ENCODE data around the gene EIF5A. TPM values are rescaled to one million over a fixed set of nuclear protein-coding genes. Genes with fewer than 3 reads are reported as not detected.

The EIF5A gene
- total and polyA plus RNA-seq, 2 of the 8 experiments (the other 6 are each of a cell fraction or from before 2014, with no cell fraction given), result 717 to 1,172 TPM

DNA sequence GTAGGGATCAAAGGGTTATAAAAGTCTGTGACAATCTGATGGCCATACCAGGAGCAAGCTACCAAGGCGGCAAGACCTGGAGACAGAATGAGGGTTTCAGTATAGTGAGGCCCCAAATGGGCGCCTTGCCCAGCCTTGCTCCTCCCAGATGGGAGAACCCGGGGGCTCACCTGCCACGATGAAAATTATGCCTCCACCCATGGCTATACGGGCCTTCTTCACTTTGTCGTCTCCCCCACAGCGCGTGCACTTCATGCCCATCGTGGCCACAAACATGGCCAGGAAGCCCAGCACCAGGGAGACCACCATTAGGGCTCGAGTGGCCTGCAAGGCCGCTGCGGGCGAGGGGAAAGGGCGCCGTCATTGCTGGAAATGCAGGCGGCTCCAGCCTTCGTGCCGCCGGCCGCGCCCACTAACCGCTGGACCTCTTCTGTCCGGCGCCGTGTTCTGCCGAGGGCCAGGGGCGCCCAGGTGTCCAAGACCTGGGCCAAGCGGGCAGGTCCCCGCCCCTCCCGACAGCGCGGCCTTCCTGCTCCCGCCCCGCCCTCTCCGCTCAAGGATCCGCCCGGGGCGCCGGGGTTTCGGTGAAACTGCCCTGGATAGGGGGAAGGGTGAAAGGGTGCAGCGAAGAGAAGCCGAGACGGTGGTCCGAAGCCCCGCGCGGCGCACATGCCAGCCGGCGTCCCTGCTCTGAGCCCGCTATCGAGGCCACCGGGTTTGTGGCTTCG, 46.6 kb upstream of the EIF5A start (continued):
- TF ChIP-seq NANOG (IDR thresholded peaks at IDR 0.05; ENCODE audit: insufficient read depth, low read depth, low read length, poor library complexity, severe bottlenecking), result no peak
- no peak for TF ChIP-seq ZNF274 (IDR thresholded peaks at IDR 0.05; ENCODE audit: borderline replicate concordance, extremely low read depth, low read length)
- TF ChIP-seq POLR2AphosphoS5 (IDR thresholded peaks at IDR 0.05; ENCODE audit: low read depth, low read length), result peak; percentile 81; the same call in 1 of the 2 replicates
- TF ChIP-seq POLR2A (IDR thresholded peaks at IDR 0.05; ENCODE audit: control extremely low read depth in 1 of 2, low read depth in 2 of 2, low read length in 2 of 2), result peak in 1 of 2 experiments; percentile 72; a peak in 2 of 3 replicates
- no peak; the same call in 1 of the 2 replicates for TF ChIP-seq YY1 (IDR thresholded peaks at IDR 0.05; ENCODE audit: low read depth, low read length)
- no peak for TF ChIP-seq KDM4A (IDR thresholded peaks at IDR 0.05; ENCODE audit: low read depth, low read length, severe bottlenecking)
- TF ChIP-seq CEBPB (IDR thresholded peaks at IDR 0.05; ENCODE audit: low read depth, low read length), result no peak
- TF ChIP-seq SIX5 (IDR thresholded peaks at IDR 0.05; ENCODE audit: low read depth, low read length), result no peak
- peak; percentile 70 for TF ChIP-seq TAF7 (optimal IDR thresholded peaks at IDR 0.05; ENCODE audit: borderline replicate concordance, low read depth, low read length)
- TF ChIP-seq, protein P1, sequence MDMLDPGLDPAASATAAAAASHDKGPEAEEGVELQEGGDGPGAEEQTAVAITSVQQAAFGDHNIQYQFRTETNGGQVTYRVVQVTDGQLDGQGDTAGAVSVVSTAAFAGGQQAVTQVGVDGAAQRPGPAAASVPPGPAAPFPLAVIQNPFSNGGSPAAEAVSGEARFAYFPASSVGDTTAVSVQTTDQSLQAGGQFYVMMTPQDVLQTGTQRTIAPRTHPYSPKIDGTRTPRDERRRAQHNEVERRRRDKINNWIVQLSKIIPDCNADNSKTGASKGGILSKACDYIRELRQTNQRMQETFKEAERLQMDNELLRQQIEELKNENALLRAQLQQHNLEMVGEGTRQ (IDR thresholded peaks at IDR 0.05; ENCODE audit: low read length), result no peak
- TF ChIP-seq CTBP2 (IDR thresholded peaks at IDR 0.05; ENCODE audit: borderline replicate concordance, insufficient read depth, insufficient read length, low read length), result no peak
- peak; percentile 92 for TF ChIP-seq TAF1 (IDR thresholded peaks at IDR 0.05; ENCODE audit: low read depth, low read length)

Measured in H1 (cell line).